Stimulated activated memory B cell treated with anti-CD40 and anti-IgM and Interleukin-4, amounts not matched to agents 10 μg/mL and 1 μg/mL and 100 μg/mL, for 72 hours (primary cell): ENCODE results near the gene DDAH1.

Source experiments
- ATAC-seq: fragments of 150-1000 bp; cut with Tn5 transposase; 2 replicates; pipeline ENCODE4 v1.10.0; 2021
- H3K27ac Mint-ChIP-seq: one replicate; pipeline ENCODE4 v1.8.0; 2022; ENCODE audit warnings: mild to moderate bottlenecking, mixed read lengths
- H3K27me3 Mint-ChIP-seq: one replicate; pipeline ENCODE4 v1.8.0; 2022; ENCODE audit warnings: mixed read lengths
- H3K36me3 Mint-ChIP-seq: one replicate; pipeline ENCODE4 v1.8.0; 2022; ENCODE audit warnings: mixed read lengths
- H3K4me1 Mint-ChIP-seq: one replicate; pipeline ENCODE4 v1.8.0; 2022; ENCODE audit warnings: mixed read lengths
- H3K4me3 Mint-ChIP-seq: one replicate; pipeline ENCODE4 v1.8.0; 2022; ENCODE audit warnings: mild to moderate bottlenecking, moderate library complexity, mixed read lengths
- H3K9me3 Mint-ChIP-seq: one replicate; pipeline ENCODE4 v1.8.0; 2022; ENCODE audit warnings: mixed read lengths

DDAH1 gene

DNA sequence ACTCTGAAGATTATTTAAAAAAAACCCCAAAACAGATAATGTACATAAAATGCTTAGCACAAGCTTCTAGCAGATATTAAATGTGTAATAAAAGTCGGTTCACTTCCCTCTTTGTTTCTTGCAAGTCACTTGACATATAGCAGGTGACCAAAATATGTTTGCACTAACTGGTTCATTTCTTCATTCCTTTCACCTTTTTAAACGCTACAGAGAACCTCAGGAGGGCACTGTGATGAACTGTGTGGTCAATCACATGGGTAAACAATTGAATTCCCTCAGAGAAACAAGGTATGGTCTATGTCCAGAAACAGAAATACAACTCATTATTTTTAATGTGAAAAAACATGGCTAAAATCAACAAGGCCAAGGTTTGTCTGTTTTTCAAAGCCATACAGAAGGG, 137.2 kb downstream of the DDAH1 start:
- peaks cover 28% of the 10 kb centered on the region for H3K4me1 Mint-ChIP-seq
- H3K27me3 Mint-ChIP-seq: no peaks in the 10 kb centered on the region
- ATAC-seq: no peak
- peaks cover 10% of the 10 kb centered on the region for H3K36me3 Mint-ChIP-seq
- no peaks in the 10 kb centered on the region for H3K9me3 Mint-ChIP-seq
- no peak overlapping the region for H3K27ac Mint-ChIP-seq
- H3K4me3 Mint-ChIP-seq: no peak overlapping the region

- H3K4me3 Mint-ChIP-seq: no peak overlapping the region
- no peaks in the 10 kb centered on the region for H3K27me3 Mint-ChIP-seq
- no peak for ATAC-seq
- H3K4me1 Mint-ChIP-seq: peaks cover 28% of the 10 kb centered on the region
- no peak overlapping the region for H3K27ac Mint-ChIP-seq
- H3K9me3 Mint-ChIP-seq: no peaks in the 10 kb centered on the region
- H3K36me3 Mint-ChIP-seq: peaks cover 10% of the 10 kb centered on the region
Observed at GRCh38 chr1:85326851-85327250, 138.1 kb downstream of the DDAH1 start.

GRCh38 chr1:85326336-85326735, 138.6 kb downstream of the DDAH1 start:
- Mint-ChIP-seq H3K4me3 (no peak overlapping the region), H3K27ac (no peak overlapping the region), H3K9me3 (no peaks in the 10 kb centered on the region), H3K36me3 (peaks cover 10% of the 10 kb centered on the region), H3K4me1 (peaks cover 28% of the 10 kb centered on the region), H3K27me3 (no peaks in the 10 kb centered on the region)
- ATAC-seq: no peak

GRCh38 chr1:85325920-85326319, 139.0 kb downstream of the DDAH1 start:
- no peaks in the 10 kb centered on the region for H3K27me3 Mint-ChIP-seq
- no peaks in the 10 kb centered on the region for H3K9me3 Mint-ChIP-seq
- ATAC-seq: no peak
- H3K36me3 Mint-ChIP-seq: peaks cover 10% of the 10 kb centered on the region
- H3K4me3 Mint-ChIP-seq: no peak overlapping the region
- no peak overlapping the region for H3K27ac Mint-ChIP-seq
- H3K4me1 Mint-ChIP-seq: peaks cover 26% of the 10 kb centered on the region

- no peak overlapping the region for H3K27ac Mint-ChIP-seq
- peaks cover 15% of the 10 kb centered on the region for H3K36me3 Mint-ChIP-seq
- H3K4me3 Mint-ChIP-seq: no peak overlapping the region
- H3K9me3 Mint-ChIP-seq: no peaks in the 10 kb centered on the region
- peaks cover 12% of the 10 kb centered on the region for H3K4me1 Mint-ChIP-seq
- no peak for ATAC-seq
- H3K27me3 Mint-ChIP-seq: no peaks in the 10 kb centered on the region
Observed at GRCh38 chr1:85323770-85324169, 141.2 kb downstream of the DDAH1 start.

DNA sequence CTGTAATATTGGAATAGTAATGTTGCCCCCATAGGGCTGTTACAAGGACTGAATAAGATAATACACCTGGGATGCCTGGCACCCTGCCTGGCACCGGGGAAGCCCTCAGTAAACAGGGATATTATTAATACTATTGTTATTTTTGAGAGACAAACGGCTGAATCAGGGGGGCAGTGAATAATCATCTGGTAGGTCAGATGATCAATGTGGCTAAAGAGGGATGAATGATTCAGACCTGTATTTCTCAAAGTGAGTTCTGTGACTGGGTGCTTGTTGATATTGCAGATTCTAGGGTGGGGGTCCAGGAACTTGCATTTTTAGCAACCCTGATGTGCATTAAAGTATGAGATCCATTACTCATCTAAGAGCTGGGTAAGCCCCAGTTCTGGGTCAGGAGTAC, 142.3 kb downstream of the DDAH1 start:
- Mint-ChIP-seq H3K36me3 (peaks cover 15% of the 10 kb centered on the region), H3K27me3 (no peaks in the 10 kb centered on the region), H3K4me1 (peaks cover 12% of the 10 kb centered on the region), H3K27ac (no peak overlapping the region), H3K4me3 (no peak overlapping the region), H3K9me3 (no peaks in the 10 kb centered on the region)
- ATAC-seq: no peak

GRCh38 chr1:85321237-85321964, 143.6 kb downstream of the DDAH1 start:
- H3K4me3 Mint-ChIP-seq: no peak overlapping the region
- no peak overlapping the region for H3K27ac Mint-ChIP-seq
- H3K4me1 Mint-ChIP-seq: peaks cover 12% of the 10 kb centered on the region
- no peaks in the 10 kb centered on the region for H3K9me3 Mint-ChIP-seq
- H3K36me3 Mint-ChIP-seq: peaks cover 15% of the 10 kb centered on the region
- H3K27me3 Mint-ChIP-seq: no peaks in the 10 kb centered on the region
- ATAC-seq: peak; percentile 41

DNA sequence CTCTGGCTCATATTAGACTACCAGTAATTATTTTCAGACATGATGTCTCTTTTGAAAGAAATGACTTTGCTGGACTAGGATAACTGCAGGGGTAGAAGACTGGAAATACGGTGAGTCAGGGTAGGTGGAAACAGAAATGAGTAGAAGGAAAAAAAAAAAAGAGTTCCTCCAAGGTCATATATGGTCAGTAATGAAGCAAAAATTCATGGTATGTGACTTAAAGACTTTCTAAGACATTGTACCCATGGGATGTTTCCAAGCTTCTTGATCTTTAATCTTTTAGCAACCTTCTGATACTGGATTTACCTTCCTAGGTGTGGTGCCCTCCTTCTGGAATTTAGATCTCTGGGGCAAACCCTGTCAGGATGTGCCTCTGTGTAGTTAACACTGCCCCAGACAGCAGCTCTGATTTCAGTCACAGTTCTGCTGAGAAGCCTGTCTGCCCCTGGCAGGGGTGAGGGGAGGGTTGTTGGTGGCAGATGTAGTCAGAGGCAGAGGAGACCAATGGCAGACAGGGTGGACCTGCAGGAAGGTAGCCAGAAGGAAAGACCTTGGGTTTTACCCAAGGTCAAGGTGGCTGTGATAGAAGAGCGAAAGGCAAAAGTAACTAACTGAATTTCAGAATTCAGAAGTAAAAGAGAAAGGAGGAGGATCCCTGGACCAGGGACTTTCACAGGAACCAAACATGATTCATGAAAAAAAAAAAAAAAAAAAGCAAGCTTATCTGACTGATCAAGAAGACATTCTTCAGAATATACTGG, 144.4 kb downstream of the DDAH1 start:
- Mint-ChIP-seq H3K9me3 (no peaks in the 10 kb centered on the region), H3K4me3 (no peak overlapping the region), H3K27me3 (no peaks in the 10 kb centered on the region), H3K27ac (peak overlapping the region; percentile 7), H3K4me1 (peaks cover 8% of the 10 kb centered on the region), H3K36me3 (peaks cover 11% of the 10 kb centered on the region)
- no peak for ATAC-seq

GRCh38 chr1:85319931-85320330, 145.0 kb downstream of the DDAH1 start:
- H3K36me3 Mint-ChIP-seq: peaks cover 5% of the 10 kb centered on the region
- no peak for ATAC-seq
- no peaks in the 10 kb centered on the region for H3K27me3 Mint-ChIP-seq
- no peak overlapping the region for H3K27ac Mint-ChIP-seq
- H3K4me3 Mint-ChIP-seq: no peak overlapping the region
- H3K4me1 Mint-ChIP-seq: peaks cover 5% of the 10 kb centered on the region
- no peaks in the 10 kb centered on the region for H3K9me3 Mint-ChIP-seq

DNA sequence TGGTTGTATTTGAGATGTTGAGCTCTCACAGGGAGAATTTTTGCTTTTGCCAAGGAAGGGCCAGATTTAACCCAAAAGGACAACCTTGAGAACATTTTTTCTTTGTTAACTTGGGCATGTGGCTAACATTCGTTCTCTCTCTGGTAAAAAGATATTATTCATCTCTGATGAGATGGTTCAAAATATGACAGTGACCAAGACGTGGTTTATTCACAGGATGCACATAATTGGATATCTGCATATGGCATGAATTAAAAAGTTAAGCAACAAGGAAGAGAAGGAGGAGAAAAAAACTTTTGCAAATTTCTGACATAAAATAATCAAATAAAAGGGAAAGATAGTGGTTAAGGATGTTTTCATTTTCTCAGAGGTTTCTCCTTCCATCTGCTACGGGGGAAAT, 145.5 kb downstream of the DDAH1 start:
- Mint-ChIP-seq H3K27me3 (no peaks in the 10 kb centered on the region), H3K27ac (no peak overlapping the region), H3K4me3 (no peak overlapping the region), H3K9me3 (no peaks in the 10 kb centered on the region), H3K4me1 (peaks cover 5% of the 10 kb centered on the region), H3K36me3 (peaks cover 5% of the 10 kb centered on the region)
- no peak for ATAC-seq

- ATAC-seq: no peak
- Mint-ChIP-seq H3K36me3 (peaks cover 8% of the 10 kb centered on the region), H3K27ac (no peak overlapping the region), H3K4me3 (no peak overlapping the region), H3K27me3 (no peaks in the 10 kb centered on the region), H3K4me1 (peaks cover 5% of the 10 kb centered on the region), H3K9me3 (no peaks in the 10 kb centered on the region)
Observed at GRCh38 chr1:85318217-85318616, 146.7 kb downstream of the DDAH1 start.

DNA sequence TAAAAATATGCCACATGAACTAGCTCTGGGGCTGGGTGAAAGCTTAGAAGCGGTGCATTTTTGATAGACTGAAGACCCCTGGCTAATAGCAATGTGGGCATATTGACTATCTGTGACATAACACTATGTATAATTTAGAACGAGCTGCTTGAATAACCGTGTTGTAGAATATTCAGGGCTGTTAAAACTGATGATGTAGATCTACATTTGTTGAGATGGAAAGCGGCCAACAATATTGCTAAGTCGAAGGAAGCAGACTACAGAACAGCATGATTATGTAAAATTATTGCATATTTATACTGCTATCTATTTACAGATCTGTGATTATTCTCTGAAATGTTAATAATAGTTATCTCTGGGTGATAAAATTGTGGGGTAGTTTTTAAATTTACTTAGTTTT, 147.4 kb downstream of the DDAH1 start:
- peaks cover 5% of the 10 kb centered on the region for H3K4me1 Mint-ChIP-seq
- H3K4me3 Mint-ChIP-seq: no peak overlapping the region
- no peaks in the 10 kb centered on the region for H3K27me3 Mint-ChIP-seq
- peaks cover 8% of the 10 kb centered on the region for H3K36me3 Mint-ChIP-seq
- no peak overlapping the region for H3K27ac Mint-ChIP-seq
- H3K9me3 Mint-ChIP-seq: no peaks in the 10 kb centered on the region
- ATAC-seq: no peak

GRCh38 chr1:85316321-85316720, 148.6 kb downstream of the DDAH1 start:
- Mint-ChIP-seq H3K36me3 (peaks cover 8% of the 10 kb centered on the region), H3K9me3 (no peaks in the 10 kb centered on the region), H3K4me1 (peaks cover 14% of the 10 kb centered on the region), H3K27ac (no peak overlapping the region), H3K27me3 (no peaks in the 10 kb centered on the region), H3K4me3 (no peak overlapping the region)
- ATAC-seq: no peak

- no peaks in the 10 kb centered on the region for H3K27me3 Mint-ChIP-seq
- ATAC-seq: no peak
- H3K4me1 Mint-ChIP-seq: peaks cover 13% of the 10 kb centered on the region
- no peaks in the 10 kb centered on the region for H3K9me3 Mint-ChIP-seq
- H3K36me3 Mint-ChIP-seq: peaks cover 7% of the 10 kb centered on the region
- no peak overlapping the region for H3K27ac Mint-ChIP-seq
- no peak overlapping the region for H3K4me3 Mint-ChIP-seq
Observed at GRCh38 chr1:85315789-85316188, 149.2 kb downstream of the DDAH1 start.

DNA sequence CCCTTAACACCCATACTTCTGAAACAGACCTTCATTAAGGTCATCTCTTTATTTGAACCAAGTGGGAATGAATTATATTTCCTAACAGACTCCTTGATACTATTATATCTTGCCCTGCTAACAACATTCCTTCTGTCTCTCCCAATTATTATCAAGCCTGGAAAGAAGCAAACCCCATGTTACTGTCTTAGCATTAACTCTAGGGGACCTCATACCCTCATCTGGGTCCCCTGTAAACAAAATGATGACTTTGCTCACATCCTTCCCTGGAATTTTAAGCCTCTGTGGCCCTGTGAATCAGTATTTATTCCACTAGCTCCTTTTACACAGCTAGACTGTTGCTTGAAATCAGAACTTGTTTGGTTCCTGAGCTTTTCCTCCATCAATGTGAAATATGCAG, 150.2 kb downstream of the DDAH1 start:
- Mint-ChIP-seq H3K27me3 (no peaks in the 10 kb centered on the region), H3K4me3 (no peak overlapping the region), H3K27ac (no peak overlapping the region), H3K9me3 (no peaks in the 10 kb centered on the region), H3K4me1 (peaks cover 9% of the 10 kb centered on the region), H3K36me3 (peaks cover 4% of the 10 kb centered on the region)
- no peak for ATAC-seq
